Peyer's patch (tissue), 4 donors: ENCODE measurements around the gene BBLN.

Experiments used
- CTCF ChIP-seq, 6 experiments: fragments of 450-650 bp in 4 of 6; fragments of 200-600 bp in 2 of 6; sonication (generic) in 1 of 6; IDR thresholded peaks; one replicate each; pipeline ENCODE4 v1.5.1; 2017 to 2019; ENCODE audit warnings: antibody characterized with exemption in 6 of 6, mild to moderate bottlenecking in 3 of 6, moderate library complexity in 1 of 6
- POLR2A ChIP-seq, 2 donors: fragments of 450-650 bp; IDR thresholded peaks; one replicate each; pipeline ENCODE4 v1.5.1; 2017; ENCODE audit warnings: antibody characterized with exemption in 2 of 2, mild to moderate bottlenecking in 2 of 2, moderate library complexity in 2 of 2

- TF ChIP-seq CTCF (IDR thresholded peaks at IDR 0.05) (no peak), POLR2A (IDR thresholded peaks at IDR 0.05) (no peak)
These were observed 45.4 kb downstream of the BBLN start for GRCh38 chr9:128205296-128205944.
